Left ventricle myocardium inferior (tissue), 1 donor: ENCODE data around the gene PPP1R12A. TPM values are rescaled to one million over a fixed set of nuclear protein-coding genes. Genes with fewer than 3 reads are reported as not detected.

Experiments used
- DNase-seq: peaks from one replicate; pipeline ENCODE4 v3.0.0-alpha.2; 2020
- H3K27ac ChIP-seq: fragments of 200-600 bp; replicated peaks from 2 replicates; pipeline ENCODE4 v1.8.0; 2021
- H3K27me3 ChIP-seq: fragments of 200-600 bp; 2 replicates; pipeline ENCODE4 v1.8.0; 2021; ENCODE audit warnings: low read depth
- H3K36me3 ChIP-seq: fragments of 200-600 bp; 2 replicates; pipeline ENCODE4 v1.8.0; 2021
- H3K4me1 ChIP-seq: fragments of 200-600 bp; 2 replicates; pipeline ENCODE4 v1.8.0; 2021
- H3K4me3 ChIP-seq: fragments of 200-600 bp; 2 replicates; pipeline ENCODE4 v1.8.0; 2021; ENCODE audit warnings: mild to moderate bottlenecking, moderate library complexity
- H3K9me3 ChIP-seq: fragments of 200-600 bp; replicated peaks from 2 replicates; pipeline ENCODE4 v1.8.0; 2021
- CTCF ChIP-seq: fragments of 200-600 bp; IDR thresholded peaks from 2 replicates; pipeline ENCODE4 v1.8.0; 2021; ENCODE audit warnings: antibody characterized with exemption, mild to moderate bottlenecking, borderline replicate concordance
- intact Hi-C: fragments of 100-400 bp; cut with micrococcal nuclease; formaldehyde crosslinking; loops from one replicate; pipeline ENCODE4 v1.11.0; 2022
- total RNA-seq: library from RNA; stranded (reverse); fragmentation: NEBNext Ultra II Directional; extraction: Animal tissue kit (Norgen Biotek cat#: 25700); gene quantifications from one replicate; pipeline ENCODE4 v1.2.1, GENCODE V29; 2021
- donor health status: DM: no; HTN: yes; CAD: no; lungs with severe emphysema.

The PPP1R12A gene
- total RNA-seq, 1 donor from 2014 or later = 42.8 TPM

GRCh38 chr12:79939728-79940310 is 4.9 kb upstream of the PPP1R12A start:
- Histone ChIP-seq H3K27me3 (no peaks in the 10 kb centered on the region), H3K9me3 (no peaks in the 10 kb centered on the region), H3K4me3 (no peak overlapping the region), H3K36me3 (no peaks in the 10 kb centered on the region), H3K4me1 (peaks cover 26% of the 10 kb centered on the region), H3K27ac (no peak overlapping the region)
- intact Hi-C loops = loop anchor here (10.0 kb wide), 2 partner anchors 125 to 245 kb away; no protein-coding TSS in a partner anchor
- no peak for TF ChIP-seq CTCF
- no peak for DNase-seq

GRCh38 chr12:79938843-79939242 is 3.9 kb upstream of the PPP1R12A start:
- Histone ChIP-seq H3K4me1 (peaks cover 35% of the 10 kb centered on the region), H3K4me3 (no peak overlapping the region), H3K27ac (no peak overlapping the region), H3K36me3 (no peaks in the 10 kb centered on the region), H3K9me3 (no peaks in the 10 kb centered on the region), H3K27me3 (no peaks in the 10 kb centered on the region)
- intact Hi-C loops = loop anchor here (10.0 kb wide), 2 partner anchors 124 to 246 kb away; no protein-coding TSS in a partner anchor
- no peak for DNase-seq
- TF ChIP-seq CTCF = no peak

- H3K36me3 ChIP-seq = no peaks in the 10 kb centered on the region
Observed at GRCh38 chr12:79936670-79937069, 1.8 kb upstream of the PPP1R12A start.

GRCh38 chr12:79935624-79936345 is 888 bp upstream of the PPP1R12A start:
- Histone ChIP-seq H3K4me1 (peaks cover 64% of the 10 kb centered on the region), H3K9me3 (no peaks in the 10 kb centered on the region), H3K4me3 (peak overlapping the region; percentile 92), H3K27ac (peak overlapping the region; percentile 96), H3K27me3 (no peaks in the 10 kb centered on the region), H3K36me3 (no peaks in the 10 kb centered on the region)
- intact Hi-C loops = loop anchor here (10.0 kb wide), 2 partner anchors 121 to 249 kb away; no protein-coding TSS in a partner anchor
- no peak for DNase-seq
- no peak for TF ChIP-seq CTCF

More at GRCh38 chr12:79936670-79937069, 1.8 kb upstream of the PPP1R12A start:
- TF ChIP-seq CTCF = no peak
- H3K4me1 ChIP-seq = peaks cover 55% of the 10 kb centered on the region
- peak overlapping the region; percentile 92 for H3K4me3 ChIP-seq
- intact Hi-C loops = loop anchor here (10.0 kb wide), 2 partner anchors 122 to 248 kb away; no protein-coding TSS in a partner anchor
- no peak for DNase-seq
- no peaks in the 10 kb centered on the region for H3K27me3 ChIP-seq
- peak overlapping the region; percentile 96 for H3K27ac ChIP-seq
- H3K9me3 ChIP-seq = no peaks in the 10 kb centered on the region

GRCh38 chr12:79934281-79935020 is 446 bp downstream of the PPP1R12A start:
- Histone ChIP-seq H3K36me3 (no peaks in the 10 kb centered on the region), H3K4me3 (peak overlapping the region; percentile 92), H3K4me1 (peaks cover 70% of the 10 kb centered on the region), H3K9me3 (no peaks in the 10 kb centered on the region), H3K27me3 (no peaks in the 10 kb centered on the region), H3K27ac (peak overlapping the region; percentile 96)
- no peak for DNase-seq
- intact Hi-C loops = loop anchor here (10.0 kb wide), 2 partner anchors 120 to 250 kb away; no protein-coding TSS in a partner anchor
- TF ChIP-seq CTCF = no peak
